Right lobe of liver (tissue), 4 donors: ENCODE data around the gene CLIP2.

Source experiments
- CTCF ChIP-seq, 4 donors: fragments of 200-600 bp in 3 of 4; fragments of 450-650 bp in 1 of 4; IDR thresholded peaks; one replicate each; pipeline versions ENCODE4 v1.5.1 to v1.8.0; 2016 to 2022; ENCODE audit warnings: antibody characterized with exemption in 4 of 4, mild to moderate bottlenecking in 2 of 4
- POLR2A ChIP-seq: fragments of 450-650 bp; IDR thresholded peaks from one replicate; pipeline ENCODE4 v1.6.1; 2017; ENCODE audit warnings: antibody characterized with exemption, mild to moderate bottlenecking
- donor health status: DM: no; HTN: no; CAD: no.
- donor health status: DM: no; HTN: no; CAD: no.
- donor health status: DM: no; HTN: yes; CAD: no.

DNA sequence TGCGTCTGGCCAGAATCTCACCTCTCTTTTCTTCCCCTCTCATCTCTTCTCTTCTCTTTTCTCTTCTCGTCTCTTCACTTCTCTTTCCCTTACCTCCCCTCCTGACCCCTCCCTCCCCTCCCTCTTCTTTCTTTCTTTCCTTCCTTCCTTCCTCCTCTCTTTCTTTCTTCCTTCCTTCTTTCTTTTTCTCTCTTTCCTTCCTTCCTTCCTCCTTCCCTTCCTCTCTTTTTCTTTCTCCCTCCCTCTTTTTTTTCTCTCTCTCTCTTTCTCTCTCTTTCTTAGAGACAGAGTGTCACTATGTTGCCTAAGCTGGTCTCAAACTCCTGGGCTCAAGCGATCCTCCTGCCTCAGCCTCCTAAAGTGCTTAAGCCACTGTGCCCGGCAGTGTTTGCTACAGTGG lies 159.9 kb downstream of the CLIP2 start:
- no peak for TF ChIP-seq CTCF (IDR thresholded peaks at IDR 0.05)
- no peak for TF ChIP-seq POLR2A
